ENCODE measurements around the gene MGMT. TPM values are rescaled to one million over a fixed set of nuclear protein-coding genes. Genes with fewer than 3 reads are reported as not detected.

MGMT gene
- total RNA-seq, 1 donor from 2014 or later = 51.4 TPM

DNA sequence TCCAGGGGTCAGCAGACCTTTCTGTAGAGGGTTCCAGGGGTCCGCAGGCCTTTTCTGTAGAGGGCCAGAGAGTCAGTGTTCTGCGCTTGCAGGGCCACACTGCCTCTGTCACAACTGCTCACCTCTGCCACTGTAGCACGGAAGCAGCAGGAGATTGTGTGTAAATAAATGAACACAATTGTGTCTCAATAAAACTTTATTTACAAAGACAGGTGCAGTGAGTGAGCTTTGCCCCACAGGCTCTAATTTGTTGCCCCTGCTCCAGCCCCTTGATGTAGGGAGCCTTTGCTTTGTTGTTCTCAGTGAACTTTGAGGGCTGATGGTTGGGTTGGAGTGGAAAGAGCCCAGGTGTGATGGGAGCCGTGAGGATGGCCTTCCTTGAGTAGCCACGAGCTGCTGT is 67.8 kb downstream of the MGMT start:
- DNase-seq (ENCODE audit: low read depth) = no peak
- H3K4me3 ChIP-seq (ENCODE audit: low read depth, low read length) = no peak overlapping the region
- TF ChIP-seq, protein P1, sequence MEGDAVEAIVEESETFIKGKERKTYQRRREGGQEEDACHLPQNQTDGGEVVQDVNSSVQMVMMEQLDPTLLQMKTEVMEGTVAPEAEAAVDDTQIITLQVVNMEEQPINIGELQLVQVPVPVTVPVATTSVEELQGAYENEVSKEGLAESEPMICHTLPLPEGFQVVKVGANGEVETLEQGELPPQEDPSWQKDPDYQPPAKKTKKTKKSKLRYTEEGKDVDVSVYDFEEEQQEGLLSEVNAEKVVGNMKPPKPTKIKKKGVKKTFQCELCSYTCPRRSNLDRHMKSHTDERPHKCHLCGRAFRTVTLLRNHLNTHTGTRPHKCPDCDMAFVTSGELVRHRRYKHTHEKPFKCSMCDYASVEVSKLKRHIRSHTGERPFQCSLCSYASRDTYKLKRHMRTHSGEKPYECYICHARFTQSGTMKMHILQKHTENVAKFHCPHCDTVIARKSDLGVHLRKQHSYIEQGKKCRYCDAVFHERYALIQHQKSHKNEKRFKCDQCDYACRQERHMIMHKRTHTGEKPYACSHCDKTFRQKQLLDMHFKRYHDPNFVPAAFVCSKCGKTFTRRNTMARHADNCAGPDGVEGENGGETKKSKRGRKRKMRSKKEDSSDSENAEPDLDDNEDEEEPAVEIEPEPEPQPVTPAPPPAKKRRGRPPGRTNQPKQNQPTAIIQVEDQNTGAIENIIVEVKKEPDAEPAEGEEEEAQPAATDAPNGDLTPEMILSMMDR (conservative IDR thresholded peaks at IDR 0.05; ENCODE audit: low read depth, low read length) = no peak

DNA sequence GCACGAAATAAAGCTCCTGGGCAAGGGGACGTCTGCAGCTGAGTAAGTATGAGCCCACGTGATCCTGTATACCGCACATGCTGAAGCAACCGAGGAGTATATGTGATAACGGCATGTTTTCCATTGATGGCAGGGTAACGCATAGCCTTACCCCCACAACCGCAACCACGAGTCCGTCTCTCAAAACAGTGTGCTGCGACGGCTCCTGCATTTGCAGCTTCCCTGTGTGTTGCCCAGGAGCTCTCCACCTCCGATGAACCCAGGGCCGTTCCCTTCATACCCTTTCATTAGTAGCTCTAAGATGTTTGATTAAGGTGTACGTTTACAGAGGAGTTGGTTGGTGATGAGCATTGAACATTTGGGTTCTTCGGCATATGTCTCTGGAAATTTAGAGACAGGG is 69.3 kb downstream of the MGMT start:
- TF ChIP-seq, protein P1 (conservative IDR thresholded peaks at IDR 0.05; ENCODE audit: low read depth, low read length) = no peak
- H3K4me3 ChIP-seq (ENCODE audit: low read depth, low read length) = no peak overlapping the region
- no peak for DNase-seq (ENCODE audit: low read depth)

DNA sequence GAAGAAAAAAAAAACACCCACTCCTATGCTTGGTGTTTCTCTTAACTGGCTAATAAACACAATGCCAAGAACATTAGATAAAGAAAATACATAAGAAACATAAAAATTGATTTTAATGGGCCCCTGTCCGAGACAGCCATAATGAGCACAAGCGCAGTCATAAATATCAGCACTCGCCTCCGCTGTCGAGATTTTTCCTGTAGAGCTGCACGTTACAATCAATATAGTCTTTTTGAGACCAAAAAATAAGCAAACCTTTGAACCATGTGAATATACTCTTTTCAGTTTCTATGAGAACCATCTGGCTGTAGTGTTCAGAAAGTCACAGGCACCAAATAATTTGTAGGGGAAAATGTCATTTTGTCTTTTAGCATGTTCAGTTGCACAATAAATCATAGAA is 70.1 kb downstream of the MGMT start:
- no peak overlapping the region for H3K4me3 ChIP-seq (ENCODE audit: low read depth, low read length)
- DNase-seq (ENCODE audit: low read depth) = no peak
- TF ChIP-seq, protein P1 (conservative IDR thresholded peaks at IDR 0.05; ENCODE audit: low read depth, low read length) = no peak

DNA sequence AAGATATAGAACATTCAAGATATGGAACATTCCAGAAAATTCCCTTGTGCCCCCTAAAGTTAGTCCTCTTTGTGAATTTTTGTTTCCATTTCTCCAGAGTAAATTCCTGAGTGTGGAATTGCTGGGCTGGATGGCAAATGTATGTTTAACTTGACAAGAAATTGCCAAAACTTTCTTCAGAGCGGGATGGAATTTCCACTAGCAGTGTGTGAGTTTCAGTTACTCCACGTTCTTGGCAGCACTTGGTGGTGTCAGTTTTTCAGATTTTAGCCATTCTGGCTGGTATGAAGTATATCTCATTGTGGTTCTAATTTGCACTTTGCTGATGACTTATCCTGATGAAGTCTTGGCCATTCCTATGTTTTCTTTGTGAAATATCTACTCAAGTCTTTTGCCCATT is 71.2 kb downstream of the MGMT start:
- TF ChIP-seq, protein P1 (conservative IDR thresholded peaks at IDR 0.05; ENCODE audit: low read depth, low read length) = no peak
- DNase-seq (ENCODE audit: low read depth) = no peak
- no peak overlapping the region for H3K4me3 ChIP-seq (ENCODE audit: low read depth, low read length)

DNA sequence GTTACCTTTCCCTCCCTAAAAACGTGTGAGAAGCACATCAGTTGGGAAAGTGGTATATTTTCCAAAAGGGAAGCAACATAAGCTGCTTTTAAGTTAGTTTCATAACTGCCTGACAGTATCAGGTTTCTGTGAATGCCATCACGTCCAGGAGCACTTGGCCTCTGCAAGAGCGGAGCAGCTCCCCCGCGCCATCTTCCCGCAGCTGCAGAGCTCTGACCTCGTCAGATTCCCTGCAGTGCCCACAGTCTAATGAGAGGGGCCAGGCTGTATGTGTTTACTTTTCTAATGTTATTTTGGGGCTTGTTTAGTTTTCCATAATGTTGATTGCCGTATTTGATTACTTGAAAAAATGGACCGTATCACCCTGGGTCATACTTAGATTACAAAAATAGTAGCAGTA is 74.2 kb downstream of the MGMT start:
- TF ChIP-seq, protein P1 (conservative IDR thresholded peaks at IDR 0.05; ENCODE audit: low read depth, low read length) = no peak
- no peak overlapping the region for H3K4me3 ChIP-seq (ENCODE audit: low read depth, low read length)
- no peak for DNase-seq (ENCODE audit: low read depth)

DNA sequence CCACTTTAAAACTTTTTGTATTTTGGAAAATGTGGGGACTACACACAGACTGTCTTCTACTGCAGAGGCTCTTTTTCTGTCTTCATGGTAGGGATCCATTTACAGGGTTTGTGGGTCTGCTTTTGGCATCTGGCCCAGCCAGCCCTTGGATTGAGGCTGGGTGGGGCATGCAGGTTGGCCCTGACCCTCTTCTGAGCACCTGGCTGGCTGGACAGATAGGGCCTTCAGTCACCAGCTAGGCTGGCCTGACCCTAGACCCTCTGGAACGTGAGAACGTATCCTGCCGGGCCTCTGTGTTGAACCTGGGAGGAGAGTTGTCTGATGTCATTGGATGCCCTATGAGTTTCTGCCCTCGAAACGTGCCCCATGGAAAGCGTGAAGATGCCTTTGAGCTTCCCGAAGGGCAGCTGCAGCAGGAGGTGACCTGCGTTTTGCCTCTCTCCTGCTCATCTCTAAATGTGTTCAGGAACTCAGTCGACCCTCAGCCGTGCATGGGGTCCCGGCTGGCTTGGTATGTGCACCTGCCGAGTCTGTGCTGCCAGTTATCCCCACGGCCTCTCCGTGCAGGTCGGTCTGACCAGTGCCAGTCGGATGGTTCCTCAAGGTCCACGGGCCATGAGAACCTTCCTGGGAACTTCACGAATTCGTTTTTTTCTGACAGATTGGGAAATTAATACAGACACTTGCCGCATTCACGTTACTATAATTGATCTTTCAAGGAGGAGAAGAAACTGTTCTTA is 74.9 kb downstream of the MGMT start:
- no peak overlapping the region for H3K4me3 ChIP-seq (ENCODE audit: low read depth, low read length)
- DNase-seq (ENCODE audit: low read depth) = no peak
- TF ChIP-seq, protein P1 (conservative IDR thresholded peaks at IDR 0.05; ENCODE audit: low read depth, low read length) = no peak

DNA sequence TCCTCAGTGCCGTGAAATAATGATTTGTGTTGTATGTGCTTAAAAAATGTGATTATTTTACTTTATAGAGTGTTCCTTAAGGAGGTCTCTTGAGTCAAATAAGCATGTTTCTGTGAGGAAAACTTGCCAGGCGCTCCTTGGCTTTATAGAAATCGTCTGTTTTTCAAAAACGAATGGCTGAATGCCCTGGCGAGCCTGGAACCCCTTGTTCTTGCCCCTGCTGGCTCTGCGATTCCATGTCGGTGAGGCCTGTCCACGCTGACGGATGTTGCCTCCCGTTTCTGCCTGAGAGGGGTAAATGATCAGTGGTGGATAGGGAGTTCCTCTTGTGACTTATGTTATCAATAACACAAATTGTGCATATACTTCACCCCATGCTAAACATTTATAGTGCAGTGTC is 75.5 kb downstream of the MGMT start:
- H3K4me3 ChIP-seq (ENCODE audit: low read depth, low read length) = no peak overlapping the region
- TF ChIP-seq, protein P1 (conservative IDR thresholded peaks at IDR 0.05; ENCODE audit: low read depth, low read length) = no peak

More for the DNA sequence above, 75.5 kb downstream of the MGMT start:
- DNase-seq (ENCODE audit: low read depth) = no peak

Measured in epithelial cell of proximal tubule (primary cell).